ENCODE measurements around the gene BCL10.

The BCL10 gene

DNA sequence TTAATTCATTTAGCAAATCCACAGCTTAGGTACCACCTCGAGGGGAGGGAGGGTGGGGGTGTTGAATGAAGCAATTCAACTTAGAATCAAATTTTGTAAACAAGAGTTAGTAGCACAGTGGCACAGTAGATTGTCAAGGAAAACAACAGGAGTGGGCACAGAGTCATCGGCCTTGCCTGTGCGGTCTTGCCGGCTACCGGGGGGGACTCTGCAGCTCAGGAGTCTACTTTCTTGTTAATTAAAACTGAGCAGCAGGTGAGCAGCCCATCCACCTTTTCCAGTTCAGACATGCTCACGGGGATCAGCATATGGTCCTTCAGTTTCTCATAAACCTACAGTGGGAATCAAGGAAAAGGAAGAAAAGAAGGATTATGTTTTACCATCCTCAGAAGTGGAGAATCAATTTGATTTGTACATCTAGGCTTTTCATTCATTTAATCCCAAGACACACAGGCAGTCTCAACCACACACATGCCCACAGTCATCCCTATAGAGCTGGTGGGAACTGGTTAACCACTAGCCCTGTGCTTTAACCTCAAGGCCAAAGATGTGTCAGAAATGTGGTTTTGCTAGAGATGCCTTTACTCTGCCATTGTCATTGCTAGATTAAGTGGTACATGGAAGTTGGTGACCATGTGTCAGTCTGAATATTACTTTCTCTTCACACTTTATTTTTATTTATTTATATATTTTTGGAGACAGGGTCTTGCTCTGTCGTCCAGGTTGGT, 45.0 kb upstream of the BCL10 start:
- TF ChIP-seq USF1 (IDR thresholded peaks at IDR 0.05), result no peak
- TF ChIP-seq CREB1 (IDR thresholded peaks at IDR 0.05; ENCODE audit: low read depth), result no peak
- TF ChIP-seq, protein P1, sequence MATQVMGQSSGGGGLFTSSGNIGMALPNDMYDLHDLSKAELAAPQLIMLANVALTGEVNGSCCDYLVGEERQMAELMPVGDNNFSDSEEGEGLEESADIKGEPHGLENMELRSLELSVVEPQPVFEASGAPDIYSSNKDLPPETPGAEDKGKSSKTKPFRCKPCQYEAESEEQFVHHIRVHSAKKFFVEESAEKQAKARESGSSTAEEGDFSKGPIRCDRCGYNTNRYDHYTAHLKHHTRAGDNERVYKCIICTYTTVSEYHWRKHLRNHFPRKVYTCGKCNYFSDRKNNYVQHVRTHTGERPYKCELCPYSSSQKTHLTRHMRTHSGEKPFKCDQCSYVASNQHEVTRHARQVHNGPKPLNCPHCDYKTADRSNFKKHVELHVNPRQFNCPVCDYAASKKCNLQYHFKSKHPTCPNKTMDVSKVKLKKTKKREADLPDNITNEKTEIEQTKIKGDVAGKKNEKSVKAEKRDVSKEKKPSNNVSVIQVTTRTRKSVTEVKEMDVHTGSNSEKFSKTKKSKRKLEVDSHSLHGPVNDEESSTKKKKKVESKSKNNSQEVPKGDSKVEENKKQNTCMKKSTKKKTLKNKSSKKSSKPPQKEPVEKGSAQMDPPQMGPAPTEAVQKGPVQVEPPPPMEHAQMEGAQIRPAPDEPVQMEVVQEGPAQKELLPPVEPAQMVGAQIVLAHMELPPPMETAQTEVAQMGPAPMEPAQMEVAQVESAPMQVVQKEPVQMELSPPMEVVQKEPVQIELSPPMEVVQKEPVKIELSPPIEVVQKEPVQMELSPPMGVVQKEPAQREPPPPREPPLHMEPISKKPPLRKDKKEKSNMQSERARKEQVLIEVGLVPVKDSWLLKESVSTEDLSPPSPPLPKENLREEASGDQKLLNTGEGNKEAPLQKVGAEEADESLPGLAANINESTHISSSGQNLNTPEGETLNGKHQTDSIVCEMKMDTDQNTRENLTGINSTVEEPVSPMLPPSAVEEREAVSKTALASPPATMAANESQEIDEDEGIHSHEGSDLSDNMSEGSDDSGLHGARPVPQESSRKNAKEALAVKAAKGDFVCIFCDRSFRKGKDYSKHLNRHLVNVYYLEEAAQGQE (IDR thresholded peaks at IDR 0.05; ENCODE audit: low read depth), result no peak
- no peak for TF ChIP-seq EGR1 (IDR thresholded peaks at IDR 0.05)
- TF ChIP-seq ZBTB7A (IDR thresholded peaks at IDR 0.05; ENCODE audit: low read depth), result no peak
- no peak for TF ChIP-seq TEAD4 (IDR thresholded peaks at IDR 0.05)
- TF ChIP-seq YY1 (IDR thresholded peaks at IDR 0.05; ENCODE audit: low read depth), result no peak
- no peak for TF ChIP-seq TAF1 (IDR thresholded peaks at IDR 0.05; ENCODE audit: low read depth)
- TF ChIP-seq NFIC (IDR thresholded peaks at IDR 0.05), result no peak
- TF ChIP-seq, protein P2, sequence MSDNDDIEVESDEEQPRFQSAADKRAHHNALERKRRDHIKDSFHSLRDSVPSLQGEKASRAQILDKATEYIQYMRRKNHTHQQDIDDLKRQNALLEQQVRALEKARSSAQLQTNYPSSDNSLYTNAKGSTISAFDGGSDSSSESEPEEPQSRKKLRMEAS (IDR thresholded peaks at IDR 0.05), result no peak
- no peak for TF ChIP-seq CEBPB (IDR thresholded peaks at IDR 0.05)
- no peak for TF ChIP-seq RAD21 (IDR thresholded peaks at IDR 0.05; ENCODE audit: low read depth)
- TF ChIP-seq EP300 (IDR thresholded peaks at IDR 0.05; ENCODE audit: borderline replicate concordance), result no peak
- no peak for TF ChIP-seq FOXM1 (IDR thresholded peaks at IDR 0.05; ENCODE audit: borderline replicate concordance, low read depth)
- no peak for TF ChIP-seq TCF12 (IDR thresholded peaks at IDR 0.05; ENCODE audit: low read depth)

- peak; percentile 66 for TF ChIP-seq TEAD4 (IDR thresholded peaks at IDR 0.05)
- peak; percentile 17; the same call in 1 of the 2 replicates for TF ChIP-seq EP300 (IDR thresholded peaks at IDR 0.05; ENCODE audit: borderline replicate concordance)
- no peak for TF ChIP-seq TCF12 (IDR thresholded peaks at IDR 0.05; ENCODE audit: low read depth)
Measured at GRCh38 chr1:85320371-85321131, 44.1 kb upstream of the BCL10 start.

- TF ChIP-seq EGR1 (IDR thresholded peaks at IDR 0.05), result no peak
- TF ChIP-seq USF1 (IDR thresholded peaks at IDR 0.05), result no peak
- TF ChIP-seq TAF1 (IDR thresholded peaks at IDR 0.05; ENCODE audit: low read depth), result no peak
- no peak for TF ChIP-seq YY1 (IDR thresholded peaks at IDR 0.05; ENCODE audit: low read depth)
- no peak for TF ChIP-seq NFIC (IDR thresholded peaks at IDR 0.05)
- TF ChIP-seq, protein P1 (IDR thresholded peaks at IDR 0.05; ENCODE audit: low read depth), result no peak
- TF ChIP-seq CEBPB (IDR thresholded peaks at IDR 0.05), result no peak
- no peak for TF ChIP-seq TEAD4 (IDR thresholded peaks at IDR 0.05)
- TF ChIP-seq TCF12 (IDR thresholded peaks at IDR 0.05; ENCODE audit: low read depth), result no peak
- TF ChIP-seq CREB1 (IDR thresholded peaks at IDR 0.05; ENCODE audit: low read depth), result no peak
- TF ChIP-seq, protein P2 (IDR thresholded peaks at IDR 0.05), result no peak
- TF ChIP-seq FOXM1 (IDR thresholded peaks at IDR 0.05; ENCODE audit: borderline replicate concordance, low read depth), result no peak
- TF ChIP-seq ZBTB7A (IDR thresholded peaks at IDR 0.05; ENCODE audit: low read depth), result no peak
Measured at GRCh38 chr1:85319931-85320330, 43.5 kb upstream of the BCL10 start.

DNA sequence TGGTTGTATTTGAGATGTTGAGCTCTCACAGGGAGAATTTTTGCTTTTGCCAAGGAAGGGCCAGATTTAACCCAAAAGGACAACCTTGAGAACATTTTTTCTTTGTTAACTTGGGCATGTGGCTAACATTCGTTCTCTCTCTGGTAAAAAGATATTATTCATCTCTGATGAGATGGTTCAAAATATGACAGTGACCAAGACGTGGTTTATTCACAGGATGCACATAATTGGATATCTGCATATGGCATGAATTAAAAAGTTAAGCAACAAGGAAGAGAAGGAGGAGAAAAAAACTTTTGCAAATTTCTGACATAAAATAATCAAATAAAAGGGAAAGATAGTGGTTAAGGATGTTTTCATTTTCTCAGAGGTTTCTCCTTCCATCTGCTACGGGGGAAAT, 43.1 kb upstream of the BCL10 start:
- TF ChIP-seq USF1 (IDR thresholded peaks at IDR 0.05) (no peak), TAF1 (IDR thresholded peaks at IDR 0.05; ENCODE audit: low read depth) (no peak), ZBTB7A (IDR thresholded peaks at IDR 0.05; ENCODE audit: low read depth) (no peak), RAD21 (IDR thresholded peaks at IDR 0.05; ENCODE audit: low read depth) (no peak), EGR1 (IDR thresholded peaks at IDR 0.05) (no peak), FOXM1 (IDR thresholded peaks at IDR 0.05; ENCODE audit: borderline replicate concordance, low read depth) (no peak), CREB1 (IDR thresholded peaks at IDR 0.05; ENCODE audit: low read depth) (no peak), CEBPB (IDR thresholded peaks at IDR 0.05) (no peak), NFIC (IDR thresholded peaks at IDR 0.05) (no peak), TEAD4 (IDR thresholded peaks at IDR 0.05) (no peak)
- TF ChIP-seq, protein P1 (IDR thresholded peaks at IDR 0.05; ENCODE audit: low read depth), result no peak
- TF ChIP-seq, protein P2 (IDR thresholded peaks at IDR 0.05), result no peak
